Left lung (tissue), 10 donors: Measurements from ENCODE around the gene BDKRB1. TPM values are rescaled to one million over a fixed set of nuclear protein-coding genes. Genes with fewer than 3 reads are reported as not detected.

Source experiments
- ATAC-seq: fragments of 200-7000 bp; cut with Tn5 transposase; one replicate; pipeline ENCODE4 v1.9.1; 2020; ENCODE audit warnings: moderate library complexity
- DNase-seq, 4 donors: peaks; one replicate each; pipeline ENCODE4 v3.0.0-alpha.2; 2013 to 2020
- H3K27ac ChIP-seq, 2 donors: fragments of 200-600 bp; sonication (generic) in 1 of 2; one replicate each; pipeline versions ENCODE4 v1.5.0 to v1.8.0; 2020 to 2021
- H3K27me3 ChIP-seq, 2 donors: fragments of 200-600 bp; sonication (generic) in 1 of 2; one replicate each; pipeline versions ENCODE4 v1.5.0 to v1.8.0; 2020 to 2021
- H3K36me3 ChIP-seq, 2 donors: fragments of 200-600 bp; sonication (generic) in 1 of 2; one replicate each; pipeline versions ENCODE4 v1.5.0 to v1.8.0; 2020 to 2021
- H3K4me1 ChIP-seq, 2 donors: fragments of 200-600 bp; one replicate each; pipeline ENCODE4 v1.8.0; 2021
- H3K4me3 ChIP-seq, 2 donors: fragments of 200-600 bp; sonication (generic) in 1 of 2; one replicate each; pipeline versions ENCODE4 v1.5.0 to v1.8.0; 2020 to 2021; ENCODE audit warnings: mild to moderate bottlenecking in 1 of 2
- H3K9me3 ChIP-seq, 2 donors: fragments of 200-600 bp; sonication (generic) in 1 of 2; one replicate each; pipeline versions ENCODE4 v1.5.0 to v1.8.0; 2020 to 2021
- intact Hi-C, 2 donors: fragments of 100-400 bp; cut with DNase I; formaldehyde crosslinking; loops; one replicate each; pipeline versions ENCODE4 v1.11.2 to v1.14.2; 2022
- polyA plus RNA-seq, 6 donors: library from polyadenylated mRNA; unstranded; fragments of 120-200 nt; gene quantifications; one replicate each; pipeline ENCODE4 v1.2.1, GENCODE V29; 2013; ENCODE audit not compliant: insufficient read length in 6 of 6
- total RNA-seq, 2 donors: library from RNA; stranded (reverse); fragmentation: NEBNext Ultra II Directional; extraction: Animal tissue kit (Norgen Biotek cat#: 25700); gene quantifications; one replicate each; pipeline ENCODE4 v1.2.1, GENCODE V29; 2021
- TF ChIP-seq, protein P1 (sequence below), 2 donors: fragments of 200-600 bp; sonication (generic) in 1 of 2; IDR thresholded peaks; one replicate each; pipeline versions ENCODE4 v1.5.0 to v1.8.0; 2021; ENCODE audit warnings: antibody characterized with exemption in 2 of 2
- donor health status: DM: no; HTN: yes; CAD: no.
- donor health status: DM: no; HTN: no; CAD: no.

BDKRB1 gene
- total and polyA plus RNA-seq, 8 donors, result 0.24 to 0.99 (median 0.35) TPM; not detected in 1

DNA sequence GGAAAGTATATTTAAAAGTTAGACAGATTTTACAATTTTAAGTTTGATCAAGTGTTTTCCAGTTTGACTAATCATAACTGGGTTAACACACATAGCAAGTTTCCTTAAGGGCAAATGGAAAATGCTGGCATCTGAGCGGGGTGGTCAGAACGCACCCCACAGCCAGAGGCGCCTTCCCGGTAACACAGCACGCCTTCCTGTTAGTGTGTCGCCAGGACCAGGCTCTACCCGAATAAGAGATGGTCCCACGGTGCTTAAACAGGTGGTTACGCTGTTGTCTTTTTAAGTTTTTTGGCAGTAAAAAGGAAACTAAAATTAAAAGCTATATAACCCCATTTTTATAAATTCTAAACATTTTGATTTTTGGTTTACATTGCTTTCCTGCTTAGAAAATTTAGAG lies 28.0 kb downstream of the BDKRB1 start:
- TF ChIP-seq, protein P1, sequence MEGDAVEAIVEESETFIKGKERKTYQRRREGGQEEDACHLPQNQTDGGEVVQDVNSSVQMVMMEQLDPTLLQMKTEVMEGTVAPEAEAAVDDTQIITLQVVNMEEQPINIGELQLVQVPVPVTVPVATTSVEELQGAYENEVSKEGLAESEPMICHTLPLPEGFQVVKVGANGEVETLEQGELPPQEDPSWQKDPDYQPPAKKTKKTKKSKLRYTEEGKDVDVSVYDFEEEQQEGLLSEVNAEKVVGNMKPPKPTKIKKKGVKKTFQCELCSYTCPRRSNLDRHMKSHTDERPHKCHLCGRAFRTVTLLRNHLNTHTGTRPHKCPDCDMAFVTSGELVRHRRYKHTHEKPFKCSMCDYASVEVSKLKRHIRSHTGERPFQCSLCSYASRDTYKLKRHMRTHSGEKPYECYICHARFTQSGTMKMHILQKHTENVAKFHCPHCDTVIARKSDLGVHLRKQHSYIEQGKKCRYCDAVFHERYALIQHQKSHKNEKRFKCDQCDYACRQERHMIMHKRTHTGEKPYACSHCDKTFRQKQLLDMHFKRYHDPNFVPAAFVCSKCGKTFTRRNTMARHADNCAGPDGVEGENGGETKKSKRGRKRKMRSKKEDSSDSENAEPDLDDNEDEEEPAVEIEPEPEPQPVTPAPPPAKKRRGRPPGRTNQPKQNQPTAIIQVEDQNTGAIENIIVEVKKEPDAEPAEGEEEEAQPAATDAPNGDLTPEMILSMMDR (IDR thresholded peaks at IDR 0.05), result no peak
- no peak for ATAC-seq
- intact Hi-C loops, result no loop called here
- Histone ChIP-seq H3K27ac (no peak overlapping the region), H3K27me3 (no peaks in the 10 kb centered on the region), H3K9me3 (no peaks in the 10 kb centered on the region), H3K36me3 (peaks cover 0 to 49% of the 10 kb centered on the region in 2 donors), H3K4me1 (no peaks in the 10 kb centered on the region), H3K4me3 (no peak overlapping the region)
- DNase-seq, result no peak

DNA sequence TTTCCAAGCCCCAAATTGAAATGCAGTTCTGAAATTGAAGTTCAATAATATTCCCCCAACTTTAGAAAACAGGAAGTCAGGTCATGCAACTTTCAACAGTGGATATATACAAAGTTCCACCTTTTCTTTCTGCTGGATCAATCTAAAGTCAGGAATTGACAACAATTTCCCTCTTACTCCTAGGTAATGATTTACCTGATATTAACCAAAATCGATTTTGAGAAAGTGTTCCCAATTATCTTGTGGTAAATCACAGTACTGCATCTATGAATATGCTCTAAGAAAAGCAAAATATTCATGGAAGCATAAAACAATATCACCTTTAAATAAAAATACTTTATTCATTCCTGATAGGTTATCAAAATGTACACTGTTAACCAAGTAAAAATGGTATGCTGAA lies 28.4 kb downstream of the BDKRB1 start:
- Histone ChIP-seq H3K27ac (no peak overlapping the region), H3K36me3 (peaks cover 0 to 53% of the 10 kb centered on the region in 2 donors), H3K9me3 (no peaks in the 10 kb centered on the region), H3K4me1 (no peaks in the 10 kb centered on the region), H3K27me3 (no peaks in the 10 kb centered on the region), H3K4me3 (no peak overlapping the region)
- TF ChIP-seq, protein P1 (IDR thresholded peaks at IDR 0.05), result no peak
- no peak for DNase-seq
- ATAC-seq, result no peak
- intact Hi-C loops, result no loop called here

DNA sequence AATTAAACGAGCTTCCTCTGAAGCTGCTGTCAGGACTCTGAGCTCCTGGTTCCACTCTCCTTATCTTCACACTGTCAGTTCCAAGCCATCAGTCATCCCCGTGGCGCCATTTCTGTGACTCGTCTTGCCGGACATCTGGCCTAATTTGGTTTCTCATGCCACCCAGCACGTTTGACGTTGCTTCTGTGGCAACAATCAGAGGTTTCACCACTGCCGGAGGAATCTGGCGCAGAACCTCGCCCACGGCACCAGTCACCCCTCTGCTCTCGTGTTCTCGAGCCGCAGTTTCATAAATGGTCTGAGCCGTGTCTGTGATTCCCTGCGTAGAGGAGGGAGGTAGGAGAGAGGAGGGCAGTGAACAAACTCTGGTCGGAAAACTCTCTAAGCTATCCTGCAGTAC lies 29.7 kb downstream of the BDKRB1 start:
- Histone ChIP-seq H3K27me3 (no peaks in the 10 kb centered on the region), H3K4me3 (no peak overlapping the region), H3K27ac (no peak overlapping the region), H3K9me3 (no peaks in the 10 kb centered on the region), H3K4me1 (no peaks in the 10 kb centered on the region), H3K36me3 (peaks cover 0 to 66% of the 10 kb centered on the region in 2 donors)
- ATAC-seq (no peak), DNase-seq (no peak)
- TF ChIP-seq, protein P1 (IDR thresholded peaks at IDR 0.05), result no peak
- intact Hi-C loops, result no loop called here

DNA sequence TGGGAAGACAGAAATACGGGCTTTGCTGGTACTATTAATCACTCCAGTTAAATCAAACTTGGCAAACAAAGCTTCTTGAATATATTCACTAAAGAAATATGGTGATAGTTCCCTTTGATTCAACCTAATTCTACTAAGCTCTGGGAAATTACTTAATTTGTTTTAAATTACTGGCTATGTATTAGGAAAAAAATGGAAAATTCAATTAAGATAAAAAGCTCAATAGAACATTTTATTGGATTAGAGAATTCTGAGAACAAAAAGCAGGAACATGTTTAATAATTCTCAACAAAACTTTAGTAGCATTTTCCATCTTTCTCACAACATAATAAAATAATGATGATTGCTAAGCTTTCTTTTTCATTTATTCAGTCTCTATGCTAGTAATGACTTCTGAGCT lies 30.2 kb downstream of the BDKRB1 start:
- Histone ChIP-seq H3K36me3 (peaks cover 0 to 72% of the 10 kb centered on the region in 2 donors), H3K4me1 (no peaks in the 10 kb centered on the region), H3K27ac (no peak overlapping the region), H3K4me3 (no peak overlapping the region), H3K9me3 (no peaks in the 10 kb centered on the region), H3K27me3 (no peaks in the 10 kb centered on the region)
- ATAC-seq (no peak), DNase-seq (no peak)
- TF ChIP-seq, protein P1 (IDR thresholded peaks at IDR 0.05), result no peak
- intact Hi-C loops, result no loop called here

DNA sequence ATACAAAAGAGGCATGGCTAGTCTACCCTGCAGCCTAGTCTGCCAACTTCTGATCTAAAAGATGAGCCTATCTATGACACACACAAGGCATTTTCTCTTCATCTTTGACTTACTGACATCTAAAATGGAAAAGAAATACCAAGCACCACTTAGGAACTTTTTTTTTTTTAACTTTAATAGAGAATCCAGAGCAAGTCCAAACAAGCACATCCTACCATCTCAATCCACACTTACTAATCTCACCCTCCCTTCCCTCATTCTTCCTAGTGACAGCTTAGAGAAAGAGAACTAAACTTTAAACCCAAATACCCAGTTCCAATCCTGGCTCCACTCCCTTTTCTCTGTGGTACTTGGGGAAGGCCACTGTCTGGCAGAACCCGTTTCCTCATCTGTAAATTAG lies 31.8 kb downstream of the BDKRB1 start:
- Histone ChIP-seq H3K36me3 (peaks cover 0 to 71% of the 10 kb centered on the region in 2 donors), H3K4me1 (no peaks in the 10 kb centered on the region), H3K27ac (no peak overlapping the region), H3K4me3 (no peak overlapping the region), H3K27me3 (no peaks in the 10 kb centered on the region), H3K9me3 (no peaks in the 10 kb centered on the region)
- intact Hi-C loops, result no loop called here
- no peak for DNase-seq
- ATAC-seq, result no peak
- TF ChIP-seq, protein P1 (IDR thresholded peaks at IDR 0.05), result no peak
